Measurements from ENCODE around the gene ACAP3. TPM values are rescaled to one million over a fixed set of nuclear protein-coding genes. Genes with fewer than 3 reads are reported as not detected.
A peak's percentile ranks its signal among the peaks of the same experiment; 100 is the strongest.

Gene ACAP3
- total and polyA plus RNA-seq, 7 donors, result 7.2 to 57.1 (median 23.5) TPM

GRCh38 chr1:1315435-1315954, 7.8 kb upstream of the ACAP3 start:
- H3K4me3 ChIP-seq, result no peak overlapping the region
- intact Hi-C loops (cut with DNase I), result no loop called here
- peak overlapping the region; percentile 84 to 90 (median 86) for H3K27ac ChIP-seq
- H3K4me1 ChIP-seq, result peaks cover 0 to 45% (median 40%) of the 10 kb centered on the region in 4 donors
- TF ChIP-seq POLR2AphosphoS5 (IDR thresholded peaks at IDR 0.05) (no peak), CTCF (IDR thresholded peaks at IDR 0.05) (no peak), POLR2A (IDR thresholded peaks at IDR 0.05) (no peak), EP300 (IDR thresholded peaks at IDR 0.05) (no peak)
- no peaks in the 10 kb centered on the region for H3K27me3 ChIP-seq
- no peaks in the 10 kb centered on the region for H3K9me3 ChIP-seq
- DNase-seq, result no peak
- WGBS, 2 donors, result 83 to 85% methylated on average over 25 to 26 of the region's 26 CpGs
- H3K36me3 ChIP-seq, result peaks cover 34 to 72% (median 41%) of the 10 kb centered on the region in 4 donors

GRCh38 chr1:1314678-1315335, 7.1 kb upstream of the ACAP3 start:
- Histone ChIP-seq H3K4me1 (peaks cover 0 to 49% (median 42%) of the 10 kb centered on the region in 4 donors), H3K27ac (peak overlapping the region; percentile 2 to 84 (median 52)), H3K4me3 (no peak overlapping the region), H3K9me3 (no peaks in the 10 kb centered on the region), H3K27me3 (no peaks in the 10 kb centered on the region), H3K36me3 (peaks cover 27 to 72% (median 40%) of the 10 kb centered on the region in 4 donors)
- 90 to 93% methylated on average over 23 of the region's 23 CpGs for WGBS, 2 donors
- intact Hi-C loops (cut with DNase I), result no loop called here
- no peak for TF ChIP-seq POLR2A (IDR thresholded peaks at IDR 0.05)
- no peak for TF ChIP-seq CTCF (IDR thresholded peaks at IDR 0.05)
- TF ChIP-seq POLR2AphosphoS5 (IDR thresholded peaks at IDR 0.05), result no peak
- no peak for TF ChIP-seq EP300 (IDR thresholded peaks at IDR 0.05)
- DNase-seq, result no peak

- intact Hi-C loops (cut with DNase I), result no loop called here
- Histone ChIP-seq H3K4me3 (no peak overlapping the region), H3K4me1 (peaks cover 0 to 50% (median 45%) of the 10 kb centered on the region in 4 donors), H3K27me3 (no peaks in the 10 kb centered on the region), H3K9me3 (no peaks in the 10 kb centered on the region), H3K36me3 (peaks cover 24 to 67% (median 40%) of the 10 kb centered on the region in 4 donors), H3K27ac (no peak overlapping the region)
- 94 to 96% methylated on average over 15 of the region's 15 CpGs for WGBS, 2 donors
- TF ChIP-seq POLR2AphosphoS5 (IDR thresholded peaks at IDR 0.05) (no peak), POLR2A (IDR thresholded peaks at IDR 0.05) (no peak)
- DNase-seq, result no peak
These were observed 6.5 kb upstream of the ACAP3 start for GRCh38 chr1:1314237-1314586.

- intact Hi-C loops (cut with DNase I), result no loop called here
- DNase-seq, result no peak
- TF ChIP-seq POLR2AphosphoS5 (IDR thresholded peaks at IDR 0.05) (no peak), POLR2A (IDR thresholded peaks at IDR 0.05) (no peak), CTCF (IDR thresholded peaks at IDR 0.05) (no peak), EP300 (IDR thresholded peaks at IDR 0.05) (no peak)
- Histone ChIP-seq H3K27me3 (no peaks in the 10 kb centered on the region), H3K9me3 (no peaks in the 10 kb centered on the region), H3K4me3 (no peak overlapping the region), H3K4me1 (peaks cover 0 to 50% (median 44%) of the 10 kb centered on the region in 4 donors), H3K36me3 (peaks cover 24 to 62% (median 38%) of the 10 kb centered on the region in 4 donors), H3K27ac (no peak overlapping the region)
- 93 to 95% methylated on average over 37 of the region's 37 CpGs for WGBS, 2 donors
These were observed 5.9 kb upstream of the ACAP3 start for GRCh38 chr1:1313500-1314236.

Measured in sigmoid colon (tissue), 7 donors.